H1 (cell line): ENCODE results near the gene SREK1IP1. TPM values are rescaled to one million over a fixed set of nuclear protein-coding genes. Genes with fewer than 3 reads are reported as not detected.

ENCODE experiments used
- CTCF ChIA-PET: fragments of 300-600 bp; sonication (Branson Sonifier 250); formaldehyde crosslinking; loops from one replicate; lab custom pipeline; 2021; ENCODE audit not compliant: partially characterized antibody; lab: Charles Lee
- POLR2A ChIA-PET: fragments of 300-600 bp; sonication (Branson Sonifier 250); formaldehyde crosslinking; loops from one replicate; lab custom pipeline; 2021; ENCODE audit warnings: inconsistent platforms; ENCODE audit not compliant: partially characterized antibody; lab: Charles Lee
- DNase-seq, 2 experiments: peaks; one replicate each; pipeline versions ENCODE4 v3.0.0 to v3.0.0-alpha.2; 2010 to 2022; ENCODE audit warnings: low spot score in 2 of 2, low read depth in 1 of 2, mixed read lengths in 1 of 2
- FAIRE-seq: peaks from 2 replicates; lab custom pipeline; 2011; peaks lifted over from hg19 to GRCh38; lab: Jason Lieb, UNC
- H2AFZ ChIP-seq: 2 replicates; pipeline ENCODE4 v1.8.1; 2012; ENCODE audit warnings: low read length, inconsistent platforms
- H2AK5ac ChIP-seq: 2 replicates; pipeline ENCODE4 v1.6.1; 2013; ENCODE audit warnings: low read depth, low read length
- H2BK120ac ChIP-seq: replicated peaks from 2 replicates; pipeline ENCODE3; 2013; ENCODE audit warnings: low read depth, low read length, inconsistent platforms
- H2BK12ac ChIP-seq: 2 replicates; pipeline ENCODE4 v1.6.1; 2013; ENCODE audit warnings: low read depth, low read length
- H2BK15ac ChIP-seq: 2 replicates; pipeline ENCODE4 v1.6.1; 2013; ENCODE audit warnings: low read length
- H2BK20ac ChIP-seq: 2 replicates; pipeline ENCODE4 v1.6.1; 2013; ENCODE audit warnings: low read length
- H2BK5ac ChIP-seq: 2 replicates; pipeline ENCODE4 v1.6.1; 2013; ENCODE audit warnings: low read depth, low read length
- H3K14ac ChIP-seq: 2 replicates; pipeline ENCODE4 v1.6.1; 2013; ENCODE audit warnings: inconsistent platforms; ENCODE audit not compliant: insufficient read length
- H3K18ac ChIP-seq: 2 replicates; pipeline ENCODE4 v1.6.1; 2013; ENCODE audit warnings: low read length; ENCODE audit errors: extremely low read depth
- H3K23ac ChIP-seq: 2 replicates; pipeline ENCODE4 v1.6.1; 2013; ENCODE audit warnings: inconsistent platforms; ENCODE audit not compliant: insufficient read length
- H3K23me2 ChIP-seq: 2 replicates; pipeline ENCODE4 v1.6.1; 2013; ENCODE audit warnings: low read depth, low read length
- H3K27ac ChIP-seq: 2 replicates; pipeline ENCODE4 v1.6.1; 2011; ENCODE audit warnings: low read depth, low read length, inconsistent platforms
- H3K27me3 ChIP-seq, 4 experiments: replicated peaks in 1 of 4; 1 replicate in 1 of 4; 2 replicates in 3 of 4; pipeline versions ENCODE4 v1.6.1 to v1.8.1; 2011 to 2013; ENCODE audit warnings: low read length in 3 of 4, mild to moderate bottlenecking in 3 of 4, inconsistent platforms in 2 of 4, mixed read lengths in 2 of 4, moderate library complexity in 1 of 4; ENCODE audit not compliant: control insufficient read depth in 3 of 4, insufficient read depth in 3 of 4; ENCODE audit errors: extremely low read depth in 1 of 4
- H3K36me3 ChIP-seq, 4 experiments: 2 replicates each; pipeline versions ENCODE4 v1.6.1 to v1.8.1; 2011 to 2013; ENCODE audit warnings: mild to moderate bottlenecking in 4 of 4, low read length in 3 of 4, moderate library complexity in 2 of 4, control low read depth in 1 of 4, inconsistent platforms in 1 of 4; ENCODE audit not compliant: insufficient read depth in 4 of 4, control insufficient read depth in 2 of 4
- H3K4ac ChIP-seq: replicated peaks from 2 replicates; pipeline ENCODE3; 2013; ENCODE audit warnings: low read length, low read depth, mixed read lengths, inconsistent platforms; ENCODE audit not compliant: insufficient read length
- H3K4me1 ChIP-seq, 4 experiments: replicated peaks in 1 of 4; 1 replicate in 1 of 4; 2 replicates in 3 of 4; pipeline versions ENCODE4 v1.6.1 to v1.8.1; 2011 to 2013; ENCODE audit warnings: low read length in 3 of 4, inconsistent platforms in 2 of 4, mixed read lengths in 1 of 4; ENCODE audit not compliant: insufficient read depth in 4 of 4, control insufficient read depth in 3 of 4
- H3K4me2 ChIP-seq, 2 experiments: 2 replicates each; pipeline versions ENCODE4 v1.6.1 to v1.8.1; 2011 to 2013; ENCODE audit warnings: low read depth in 2 of 2, low read length in 2 of 2, control low read depth in 1 of 2, inconsistent platforms in 1 of 2, mild to moderate bottlenecking in 1 of 2; ENCODE audit not compliant: insufficient read depth in 1 of 2
- H3K4me3 ChIP-seq, 4 experiments: fragments of 200-600, 300-600 bp in 1 of 4; sonication (generic), shearing (Covaris generic), sonication (Bioruptor Twin) in 1 of 4; 2 replicates each; pipeline versions ENCODE4 v1.5.1 to v1.8.1; 2011 to 2016; ENCODE audit warnings: low read length in 4 of 4, low read depth in 3 of 4, control low read depth in 2 of 4, inconsistent platforms in 2 of 4, mild to moderate bottlenecking in 2 of 4, mixed read lengths in 1 of 4, moderate library complexity in 1 of 4; ENCODE audit not compliant: insufficient read depth in 2 of 4; ENCODE audit errors: extremely low read depth in 1 of 4
- H3K56ac ChIP-seq: replicated peaks from 2 replicates; pipeline ENCODE3; 2013; ENCODE audit warnings: low read depth, mild to moderate bottlenecking, mixed read lengths, low read length, inconsistent platforms; ENCODE audit not compliant: insufficient read length
- H3K79me1 ChIP-seq: 2 replicates; pipeline ENCODE4 v1.6.1; 2013; ENCODE audit warnings: low read depth, low read length, control low read depth
- H3K79me2 ChIP-seq, 2 experiments: 2 replicates each; pipeline versions ENCODE4 v1.6.1 to v1.8.1; 2012 to 2013; ENCODE audit warnings: low read length in 2 of 2, mild to moderate bottlenecking in 2 of 2, inconsistent platforms in 1 of 2; ENCODE audit not compliant: insufficient read depth in 2 of 2, control insufficient read depth in 1 of 2
- H3K9ac ChIP-seq, 4 experiments: replicated peaks in 1 of 4; 1 replicate in 1 of 4; 2 replicates in 3 of 4; pipeline versions ENCODE4 v1.6.1 to v1.8.1; 2011 to 2013; ENCODE audit warnings: low read depth in 3 of 4, low read length in 3 of 4, control low read depth in 2 of 4, mild to moderate bottlenecking in 2 of 4, moderate library complexity in 2 of 4, inconsistent platforms in 1 of 4; ENCODE audit errors: extremely low read depth in 1 of 4
- H3K9me3 ChIP-seq, 2 experiments: 2 replicates each; pipeline versions ENCODE4 v1.6.1 to v1.8.1; 2012 to 2013; ENCODE audit warnings: mild to moderate bottlenecking in 2 of 2, moderate library complexity in 2 of 2, control low read depth in 1 of 2, inconsistent platforms in 1 of 2, low read depth in 1 of 2, low read length in 1 of 2, mixed read lengths in 1 of 2; ENCODE audit not compliant: insufficient read depth in 2 of 2
- H4K20me1 ChIP-seq, 2 experiments: replicated peaks in 1 of 2; 2 replicates each; pipeline versions ENCODE3 to v1.8.1; 2011 to 2013; ENCODE audit warnings: inconsistent platforms in 2 of 2, low read length in 2 of 2, mild to moderate bottlenecking in 1 of 2; ENCODE audit not compliant: insufficient read depth in 2 of 2, control insufficient read depth in 1 of 2
- H4K5ac ChIP-seq: 2 replicates; pipeline ENCODE4 v1.6.1; 2013; ENCODE audit warnings: low read length, low read depth, mixed read lengths, inconsistent platforms; ENCODE audit not compliant: insufficient read length
- H4K8ac ChIP-seq: 2 replicates; pipeline ENCODE4 v1.8.0; 2013; ENCODE audit warnings: mild to moderate bottlenecking, moderate library complexity, low read length, inconsistent platforms; ENCODE audit not compliant: insufficient read depth; ENCODE audit errors: extremely low read depth
- H4K91ac ChIP-seq: replicated peaks from 2 replicates; pipeline ENCODE3; 2013; ENCODE audit warnings: low read length, mixed read lengths, inconsistent platforms; ENCODE audit not compliant: insufficient read length
- BACH1 ChIP-seq: IDR thresholded peaks from 2 replicates; pipeline ENCODE4 v1.6.1; 2012; ENCODE audit warnings: low read length, improper control_type of control experiment
- CBX8 ChIP-seq: fragments of 300-800, 300-1000 bp; sonication (generic); IDR thresholded peaks from 2 replicates; pipeline ENCODE4 v1.7.1; 2016; ENCODE audit warnings: low read depth, low read length, borderline replicate concordance
- JUND ChIP-seq: IDR thresholded peaks from 2 replicates; pipeline ENCODE4 v1.6.1; 2011; ENCODE audit warnings: mild to moderate bottlenecking, improper control_type of control experiment, low read length
- TEAD4 ChIP-seq: IDR thresholded peaks from 2 replicates; pipeline ENCODE4 v1.6.1; 2012; ENCODE audit warnings: low read depth, low read length, inconsistent platforms, mixed read lengths
- WGBS, 2 experiments: shearing (Covaris generic) in 1 of 2; methylation state at CpG; one replicate each; pipeline versions ENCODE4 v1.1.6 to v1.1.7; 2013 to 2015; ENCODE audit warnings: low lambda C conversion rate in 2 of 2, mixed read lengths in 2 of 2, inconsistent platforms in 1 of 2, low coverage in 1 of 2, missing lambda C conversion rate in 1 of 2; ENCODE audit not compliant: insufficient replicate concordance in 2 of 2, insufficient coverage in 1 of 2, insufficient read length in 1 of 2; ENCODE audit errors: extremely low coverage in 1 of 2, missing lambda C conversion rate in 1 of 2; 5-methylcytosine and 5-hydroxymethylcytosine counted together
- polyA plus RNA-seq, 7 experiments: library from polyadenylated mRNA; depleted of rRNA in 3 of 7; stranded (reverse) in 5 of 7; unstranded in 2 of 7; fragments of >200 nt in 5 of 7; fragments of 200-250 nt in 2 of 7; gene quantifications; 1 replicate in 5 of 7; 2 replicates in 1 of 7; 4 replicates in 1 of 7; pipeline versions ENCODE4 v1.2.1 to v1.2.3, GENCODE V29; 2011 to 2013; ENCODE audit warnings: missing spikeins in 2 of 7, mixed read lengths in 2 of 7
- total RNA-seq: library from RNA; stranded (reverse); fragmentation: NEBNext Ultra II Directional; extraction: Animal tissue kit (Norgen Biotek cat#: 25700); gene quantifications from 2 replicates; pipeline ENCODE4 v1.2.1, GENCODE V29; 2021

The SREK1IP1 gene
- total and polyA plus RNA-seq, 2 of the 8 experiments (the other 6 are each of a cell fraction or from before 2014, with no cell fraction given) = 6.2 to 39.0 TPM

DNA sequence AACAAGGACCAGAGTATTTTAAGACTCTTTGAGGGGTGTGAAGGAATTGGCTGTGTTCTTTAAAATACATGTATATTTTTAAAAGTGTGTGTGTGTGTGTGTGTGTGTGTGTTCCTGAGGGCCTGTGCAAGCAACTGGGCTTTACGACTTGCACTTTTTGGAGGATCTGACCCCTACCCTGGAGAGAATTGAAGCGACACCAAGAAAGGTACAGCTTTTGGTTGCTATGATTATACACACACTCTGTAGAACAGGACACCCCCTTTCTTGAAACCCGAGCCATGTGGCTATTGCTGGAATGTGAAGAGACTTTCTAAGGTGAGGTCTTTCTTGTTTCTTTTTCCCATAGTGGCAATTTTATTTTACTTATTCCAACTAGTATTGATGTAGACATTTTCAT lies 77.2 kb downstream of the SREK1IP1 start:
- Histone ChIP-seq H2BK120ac (no peak overlapping the region), H3K79me2 (no peaks in the 10 kb centered on the region), H3K23ac (no peak overlapping the region), H2AFZ (no peak overlapping the region; the same call in 1 of the 2 replicates), H4K20me1 (no peaks in the 10 kb centered on the region), H2BK20ac (0 out of 2 replicates have a peak overlapping the region, but pooled peaks have one; percentile 23), H3K4ac (no peak overlapping the region), H3K4me3 (peak overlapping the region; percentile 46 to 65 (median 54)), H3K36me3 (peaks cover 0 to 8% (median 0%) of the 10 kb centered on the region in 4 experiments; a peak in 1 of 8 replicates), H3K56ac (no peak overlapping the region), H3K79me1 (no peaks in the 10 kb centered on the region), H3K4me1 (peaks cover 0 to 6% (median 3%) of the 10 kb centered on the region in 4 experiments; a peak in 6 of 7 replicates), H4K8ac (no peak overlapping the region), H3K14ac (no peak overlapping the region), H2BK5ac (no peak overlapping the region), H2AK5ac (no peak overlapping the region), H2BK15ac (no peak overlapping the region), H3K4me2 (peak overlapping the region; percentile 82 to 98), H3K27me3 (peaks cover 0 to 11% (median 8%) of the 10 kb centered on the region in 4 experiments; a peak in 6 of 7 replicates), H2BK12ac (no peak overlapping the region), H4K5ac (no peak overlapping the region), H3K9ac (peak overlapping the region in 3 of 4 experiments; percentile 55 to 70 (median 65); a peak in 3 of 7 replicates), H3K18ac (peak overlapping the region; percentile 38; the same call in 1 of the 2 replicates), H4K91ac (no peak overlapping the region), H3K23me2 (peaks cover 13% of the 10 kb centered on the region), H3K9me3 (peaks cover 2 to 6% of the 10 kb centered on the region in 2 experiments; a peak in 1 of 4 replicates), H3K27ac (no peak overlapping the region)
- no peak for DNase-seq
- 24% methylated on average over 3 of the region's 3 CpGs; no CpG with 5 or more reads in 1 of the 2 experiments for WGBS, 2 experiments
- TF ChIP-seq CBX8 (no peak), JUND (no peak), BACH1 (no peak), TEAD4 (peak; percentile 72)
- ChIA-PET CTCF (interaction anchor here (0.5 to 3.6 kb wide), 10 partner anchors 8 to 617 kb away, joined by 3 to 20 read pairs (median 3); no protein-coding TSS in a partner anchor), POLR2A (interaction anchor here (2.4 to 4.8 kb wide), 4 partner anchors 10 to 77 kb away, joined by 7 to 35 read pairs (median 24); partner anchors contain the start of genes CWC27 and SREK1IP1)
- no peak for FAIRE-seq
